ENCODE measurements around the gene SORBS1. TPM values are rescaled to one million over a fixed set of nuclear protein-coding genes. Genes with fewer than 3 reads are reported as not detected.

The SORBS1 gene
- total RNA-seq, 2 donors from 2014 or later: 16.7 to 17.9 TPM

- H3K27ac Mint-ChIP-seq: no peak overlapping the region
- Histone ChIP-seq H3K4me1 (ENCODE audit: control insufficient read depth, insufficient read depth, low read length) (peaks cover 25% of the 10 kb centered on the region), H3K27ac (ENCODE audit: low read depth, low read length) (no peak overlapping the region), H3K27me3 (ENCODE audit: control insufficient read depth, insufficient read depth, low read length, poor library complexity, severe bottlenecking) (no peaks in the 10 kb centered on the region), H3K9me3 (ENCODE audit: control insufficient read depth, low read length) (no peaks in the 10 kb centered on the region), H3K4me3 (ENCODE audit: low read length) (no peak overlapping the region), H3K9ac (ENCODE audit: extremely low read depth, low read length, poor library complexity, severe bottlenecking) (no peak overlapping the region), H3K36me3 (ENCODE audit: control insufficient read depth, insufficient read depth, low read length) (no peaks in the 10 kb centered on the region)
- 80 to 93% methylated on average over 2 to 3 of the region's 3 CpGs for WGBS, 2 experiments (ENCODE audit: insufficient coverage in 1 of 2, insufficient read length in 1 of 2)
- H3K36me3 Mint-ChIP-seq (ENCODE audit: low read depth): no peaks in the 10 kb centered on the region
- H3K4me1 Mint-ChIP-seq: peaks cover 55% of the 10 kb centered on the region
- H3K27me3 Mint-ChIP-seq (ENCODE audit: insufficient read depth): no peaks in the 10 kb centered on the region
- no peak for TF ChIP-seq CTCF (conservative IDR thresholded peaks at IDR 0.05)
- no peaks in the 10 kb centered on the region for H3K9me3 Mint-ChIP-seq
- no peak overlapping the region for H3K4me3 Mint-ChIP-seq
- DNase-seq: no peak
These were observed 94.7 kb downstream of the SORBS1 start for GRCh38 chr10:95466436-95466835.

GRCh38 chr10:95464280-95464679, 96.9 kb downstream of the SORBS1 start:
- Histone ChIP-seq H3K9me3 (ENCODE audit: control insufficient read depth, low read length) (no peaks in the 10 kb centered on the region), H3K4me3 (ENCODE audit: low read length) (no peak overlapping the region), H3K36me3 (ENCODE audit: control insufficient read depth, insufficient read depth, low read length) (no peaks in the 10 kb centered on the region), H3K9ac (ENCODE audit: extremely low read depth, low read length, poor library complexity, severe bottlenecking) (no peak overlapping the region), H3K27ac (ENCODE audit: low read depth, low read length) (no peak overlapping the region), H3K27me3 (ENCODE audit: control insufficient read depth, insufficient read depth, low read length, poor library complexity, severe bottlenecking) (no peaks in the 10 kb centered on the region), H3K4me1 (ENCODE audit: control insufficient read depth, insufficient read depth, low read length) (peaks cover 21% of the 10 kb centered on the region)
- WGBS, 2 experiments (ENCODE audit: insufficient coverage in 1 of 2, insufficient read length in 1 of 2): 95 to 100% methylated on average over 4 to 5 of the region's 5 CpGs
- DNase-seq: no peak
- Mint-ChIP-seq H3K4me3 (no peak overlapping the region), H3K36me3 (ENCODE audit: low read depth) (no peaks in the 10 kb centered on the region), H3K27me3 (ENCODE audit: insufficient read depth) (no peaks in the 10 kb centered on the region), H3K9me3 (no peaks in the 10 kb centered on the region), H3K27ac (no peak overlapping the region), H3K4me1 (peaks cover 55% of the 10 kb centered on the region)
- no peak for TF ChIP-seq CTCF (conservative IDR thresholded peaks at IDR 0.05)

- Mint-ChIP-seq H3K36me3 (ENCODE audit: low read depth) (no peaks in the 10 kb centered on the region), H3K9me3 (no peaks in the 10 kb centered on the region), H3K4me1 (peaks cover 45% of the 10 kb centered on the region), H3K4me3 (no peak overlapping the region), H3K27me3 (ENCODE audit: insufficient read depth) (no peaks in the 10 kb centered on the region), H3K27ac (no peak overlapping the region)
- TF ChIP-seq CTCF (conservative IDR thresholded peaks at IDR 0.05): no peak
- Histone ChIP-seq H3K27ac (ENCODE audit: low read depth, low read length) (no peak overlapping the region), H3K4me3 (ENCODE audit: low read length) (no peak overlapping the region), H3K36me3 (ENCODE audit: control insufficient read depth, insufficient read depth, low read length) (no peaks in the 10 kb centered on the region), H3K4me1 (ENCODE audit: control insufficient read depth, insufficient read depth, low read length) (peaks cover 16% of the 10 kb centered on the region), H3K9ac (ENCODE audit: extremely low read depth, low read length, poor library complexity, severe bottlenecking) (no peak overlapping the region), H3K9me3 (ENCODE audit: control insufficient read depth, low read length) (no peaks in the 10 kb centered on the region), H3K27me3 (ENCODE audit: control insufficient read depth, insufficient read depth, low read length, poor library complexity, severe bottlenecking) (no peaks in the 10 kb centered on the region)
- peak; percentile 45 for DNase-seq
- WGBS, 2 experiments (ENCODE audit: insufficient coverage in 1 of 2, insufficient read length in 1 of 2): 74 to 100% methylated on average over 1 of the region's 1 CpG
These were observed 98.2 kb downstream of the SORBS1 start for GRCh38 chr10:95462740-95463667.

Data from endodermal cell (in vitro differentiated cells).